Hepatocyte (in vitro differentiated cells): ENCODE results near the gene MACROD2.

ENCODE experiments used
- EZH2 ChIP-seq: fragments of 200-600 bp; sonication (generic); IDR thresholded peaks from 2 replicates; pipeline ENCODE4 v1.6.1; 2016; ENCODE audit warnings: antibody characterized with exemption, mild to moderate bottlenecking, borderline replicate concordance
- TF ChIP-seq, protein P1 (sequence below): fragments of 200-600 bp; sonication (generic); IDR thresholded peaks from 2 replicates; pipeline ENCODE4 v1.5.1; 2016; ENCODE audit warnings: antibody characterized with exemption, mild to moderate bottlenecking; ENCODE audit not compliant: poor library complexity

DNA sequence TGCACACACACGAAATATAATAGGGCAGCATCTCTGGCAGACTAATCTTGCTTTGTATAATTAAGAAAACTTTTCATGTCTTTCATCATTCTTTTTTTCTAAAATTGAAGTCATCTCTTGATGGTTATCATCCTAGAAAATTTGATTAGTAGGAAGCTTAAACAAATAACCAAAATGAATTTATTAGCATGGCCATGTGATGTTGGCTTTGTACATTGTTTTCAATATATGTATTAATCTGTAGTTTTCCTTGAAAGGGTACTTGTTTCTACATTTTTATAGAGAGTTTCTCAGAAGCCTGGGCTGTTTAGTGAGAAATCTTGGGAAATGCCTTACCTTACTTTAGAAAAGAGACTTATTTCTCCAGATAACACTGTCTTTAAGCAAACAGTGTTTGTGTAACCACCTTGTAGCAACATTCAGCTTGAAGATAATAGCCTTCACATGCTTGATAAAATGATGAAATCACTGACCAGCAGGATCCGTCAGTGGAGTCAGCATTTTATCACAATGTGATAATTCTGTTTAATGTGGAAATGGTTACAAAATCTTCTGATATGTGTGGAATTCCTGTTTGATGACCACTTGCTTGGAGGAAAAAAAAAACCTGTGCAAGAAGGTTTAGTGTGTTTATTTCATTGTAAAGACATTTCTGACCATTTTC is 147.8 kb downstream of the MACROD2 start:
- TF ChIP-seq, protein P1, sequence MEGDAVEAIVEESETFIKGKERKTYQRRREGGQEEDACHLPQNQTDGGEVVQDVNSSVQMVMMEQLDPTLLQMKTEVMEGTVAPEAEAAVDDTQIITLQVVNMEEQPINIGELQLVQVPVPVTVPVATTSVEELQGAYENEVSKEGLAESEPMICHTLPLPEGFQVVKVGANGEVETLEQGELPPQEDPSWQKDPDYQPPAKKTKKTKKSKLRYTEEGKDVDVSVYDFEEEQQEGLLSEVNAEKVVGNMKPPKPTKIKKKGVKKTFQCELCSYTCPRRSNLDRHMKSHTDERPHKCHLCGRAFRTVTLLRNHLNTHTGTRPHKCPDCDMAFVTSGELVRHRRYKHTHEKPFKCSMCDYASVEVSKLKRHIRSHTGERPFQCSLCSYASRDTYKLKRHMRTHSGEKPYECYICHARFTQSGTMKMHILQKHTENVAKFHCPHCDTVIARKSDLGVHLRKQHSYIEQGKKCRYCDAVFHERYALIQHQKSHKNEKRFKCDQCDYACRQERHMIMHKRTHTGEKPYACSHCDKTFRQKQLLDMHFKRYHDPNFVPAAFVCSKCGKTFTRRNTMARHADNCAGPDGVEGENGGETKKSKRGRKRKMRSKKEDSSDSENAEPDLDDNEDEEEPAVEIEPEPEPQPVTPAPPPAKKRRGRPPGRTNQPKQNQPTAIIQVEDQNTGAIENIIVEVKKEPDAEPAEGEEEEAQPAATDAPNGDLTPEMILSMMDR, result no peak
- no peak for TF ChIP-seq EZH2
